Lung (tissue), 12 donors: ENCODE measurements around the gene AP4M1. TPM values are rescaled to one million over a fixed set of nuclear protein-coding genes. Genes with fewer than 3 reads are reported as not detected.

ENCODE experiments used
- ATAC-seq: fragments of 200-7000 bp; cut with Tn5 transposase; one replicate; pipeline ENCODE4 v1.9.1; 2020; ENCODE audit warnings: moderate number of reproducible peaks; ENCODE audit not compliant: insufficient read depth, low FRiP score
- DNase-seq, 3 donors: peaks; one replicate each; pipeline ENCODE4 v3.0.0-alpha.2; 2013 to 2017
- H3K27ac ChIP-seq, 2 donors: one replicate each; pipeline ENCODE4 v1.5.1; 2013; ENCODE audit warnings: mild to moderate bottlenecking in 2 of 2, moderate library complexity in 2 of 2, control low read depth in 1 of 2, inconsistent platforms in 1 of 2, low read depth in 1 of 2, low read length in 1 of 2
- H3K27me3 ChIP-seq, 3 donors: one replicate each; pipeline ENCODE4 v1.5.1; 2013; ENCODE audit warnings: low read length in 2 of 3; ENCODE audit not compliant: control insufficient read depth in 3 of 3, insufficient read depth in 3 of 3
- H3K36me3 ChIP-seq, 4 donors: one replicate each; pipeline ENCODE4 v1.5.1; 2013; ENCODE audit warnings: low read length in 4 of 4, mild to moderate bottlenecking in 1 of 4, moderate library complexity in 1 of 4; ENCODE audit not compliant: control insufficient read depth in 4 of 4, insufficient read depth in 4 of 4
- H3K4me1 ChIP-seq, 5 donors: one replicate each; pipeline ENCODE4 v1.5.1; 2013; ENCODE audit warnings: low read length in 5 of 5, mild to moderate bottlenecking in 2 of 5, moderate library complexity in 1 of 5; ENCODE audit not compliant: control insufficient read depth in 5 of 5, insufficient read depth in 5 of 5
- H3K4me3 ChIP-seq: one replicate; pipeline ENCODE4 v1.5.1; 2013; ENCODE audit warnings: mild to moderate bottlenecking, control low read depth, moderate library complexity
- H3K9ac ChIP-seq, 2 donors: one replicate each; pipeline ENCODE4 v1.5.1; 2013; ENCODE audit warnings: low read length in 2 of 2, control low read depth in 1 of 2; ENCODE audit not compliant: insufficient read depth in 1 of 2
- H3K9me3 ChIP-seq, 4 donors: one replicate each; pipeline ENCODE4 v1.5.1; 2013; ENCODE audit warnings: low read length in 3 of 4, mild to moderate bottlenecking in 1 of 4, moderate library complexity in 1 of 4; ENCODE audit not compliant: control insufficient read depth in 4 of 4, insufficient read depth in 3 of 4
- CTCF ChIP-seq: IDR thresholded peaks from 2 replicates; pipeline ENCODE4 v1.5.1; 2012; ENCODE audit warnings: mild to moderate bottlenecking; ENCODE audit errors: control extremely low read depth, extremely low read depth
- WGBS, 2 donors: extraction: QIAGEN DNeasy Blood & Tissue Kit; methylation state at CpG; one replicate each; pipeline ENCODE4 v1.1.7; 2013; 5-methylcytosine and 5-hydroxymethylcytosine counted together
- polyA plus RNA-seq, 2 donors: library from polyadenylated mRNA; stranded (reverse); fragments of 200-250 nt; gene quantifications; one replicate each; pipeline ENCODE4 v1.2.1, GENCODE V29; 2013
- total RNA-seq, 2 donors: library from RNA; depleted of rRNA in 1 of 2; stranded (reverse); fragments of >200 nt in 1 of 2; gene quantifications; one replicate each; pipeline ENCODE4 v1.2.1, GENCODE V29; 2014 to 2021
- donor health status: control.
- donor health status: control.
- donor health status: Bipolar disorder and iron deficiency.
- donor health status: healthy.
- donor health status: DM: yes; HTN: yes; CAD: no.

The AP4M1 gene
- total and polyA plus RNA-seq, 4 donors = 14.8 to 24.2 (median 17.1) TPM

GRCh38 chr7:100105534-100105933, 4.1 kb downstream of the AP4M1 start:
- no peaks in the 10 kb centered on the region for H3K9me3 ChIP-seq
- H3K9ac ChIP-seq = no peak overlapping the region
- no peak overlapping the region for H3K27ac ChIP-seq
- 94 to 96% methylated on average over 4 of the region's 4 CpGs for WGBS, 2 donors
- H3K4me1 ChIP-seq = peaks cover 0 to 4% (median 0%) of the 10 kb centered on the region in 5 donors
- ATAC-seq (no peak), DNase-seq (no peak)
- H3K27me3 ChIP-seq = no peaks in the 10 kb centered on the region
- no peak overlapping the region for H3K4me3 ChIP-seq
- peaks cover 5 to 54% (median 17%) of the 10 kb centered on the region in 4 donors for H3K36me3 ChIP-seq
- no peak for TF ChIP-seq CTCF

GRCh38 chr7:100106633-100107032, 5.2 kb downstream of the AP4M1 start:
- WGBS, 2 donors = 86 to 88% methylated on average over 17 of the region's 17 CpGs
- TF ChIP-seq CTCF = no peak

GRCh38 chr7:100107125-100107737, 5.8 kb downstream of the AP4M1 start:
- Histone ChIP-seq H3K4me3 (no peak overlapping the region), H3K4me1 (peaks cover 0 to 4% (median 0%) of the 10 kb centered on the region in 5 donors), H3K9me3 (no peaks in the 10 kb centered on the region), H3K9ac (no peak overlapping the region), H3K27me3 (no peaks in the 10 kb centered on the region), H3K36me3 (peaks cover 5 to 68% (median 27%) of the 10 kb centered on the region in 4 donors), H3K27ac (no peak overlapping the region)
- ATAC-seq (no peak), DNase-seq (no peak)
- no peak for TF ChIP-seq CTCF
- 84 to 89% methylated on average over 24 to 25 of the region's 25 CpGs for WGBS, 2 donors

More at GRCh38 chr7:100106633-100107032, 5.2 kb downstream of the AP4M1 start:
- peaks cover 5 to 64% (median 26%) of the 10 kb centered on the region in 4 donors for H3K36me3 ChIP-seq
- H3K4me3 ChIP-seq = no peak overlapping the region
- no peaks in the 10 kb centered on the region for H3K27me3 ChIP-seq
- H3K4me1 ChIP-seq = peaks cover 0 to 4% (median 0%) of the 10 kb centered on the region in 5 donors
- H3K27ac ChIP-seq = no peak overlapping the region
- no peaks in the 10 kb centered on the region for H3K9me3 ChIP-seq
- no peak overlapping the region for H3K9ac ChIP-seq
- DNase-seq = no peak
- ATAC-seq = no peak

GRCh38 chr7:100107890-100108289, 6.4 kb downstream of the AP4M1 start:
- no peaks in the 10 kb centered on the region for H3K4me1 ChIP-seq
- peaks cover 5 to 71% (median 27%) of the 10 kb centered on the region in 4 donors for H3K36me3 ChIP-seq
- no peak for DNase-seq
- no peaks in the 10 kb centered on the region for H3K9me3 ChIP-seq
- no peak overlapping the region for H3K9ac ChIP-seq
- no peaks in the 10 kb centered on the region for H3K27me3 ChIP-seq
- 71 to 72% methylated on average over 11 of the region's 11 CpGs for WGBS, 2 donors
- ATAC-seq = no peak
- no peak overlapping the region for H3K4me3 ChIP-seq
- TF ChIP-seq CTCF = no peak
- H3K27ac ChIP-seq = no peak overlapping the region
